Measurements from ENCODE around the gene ADGRB3.

Gene ADGRB3

GRCh38 chr6:69391106-69391505 is 756.0 kb downstream of the ADGRB3 start:
- no peak for TF ChIP-seq YY1 (IDR thresholded peaks at IDR 0.05; ENCODE audit: low read depth)
- TF ChIP-seq, protein P1, sequence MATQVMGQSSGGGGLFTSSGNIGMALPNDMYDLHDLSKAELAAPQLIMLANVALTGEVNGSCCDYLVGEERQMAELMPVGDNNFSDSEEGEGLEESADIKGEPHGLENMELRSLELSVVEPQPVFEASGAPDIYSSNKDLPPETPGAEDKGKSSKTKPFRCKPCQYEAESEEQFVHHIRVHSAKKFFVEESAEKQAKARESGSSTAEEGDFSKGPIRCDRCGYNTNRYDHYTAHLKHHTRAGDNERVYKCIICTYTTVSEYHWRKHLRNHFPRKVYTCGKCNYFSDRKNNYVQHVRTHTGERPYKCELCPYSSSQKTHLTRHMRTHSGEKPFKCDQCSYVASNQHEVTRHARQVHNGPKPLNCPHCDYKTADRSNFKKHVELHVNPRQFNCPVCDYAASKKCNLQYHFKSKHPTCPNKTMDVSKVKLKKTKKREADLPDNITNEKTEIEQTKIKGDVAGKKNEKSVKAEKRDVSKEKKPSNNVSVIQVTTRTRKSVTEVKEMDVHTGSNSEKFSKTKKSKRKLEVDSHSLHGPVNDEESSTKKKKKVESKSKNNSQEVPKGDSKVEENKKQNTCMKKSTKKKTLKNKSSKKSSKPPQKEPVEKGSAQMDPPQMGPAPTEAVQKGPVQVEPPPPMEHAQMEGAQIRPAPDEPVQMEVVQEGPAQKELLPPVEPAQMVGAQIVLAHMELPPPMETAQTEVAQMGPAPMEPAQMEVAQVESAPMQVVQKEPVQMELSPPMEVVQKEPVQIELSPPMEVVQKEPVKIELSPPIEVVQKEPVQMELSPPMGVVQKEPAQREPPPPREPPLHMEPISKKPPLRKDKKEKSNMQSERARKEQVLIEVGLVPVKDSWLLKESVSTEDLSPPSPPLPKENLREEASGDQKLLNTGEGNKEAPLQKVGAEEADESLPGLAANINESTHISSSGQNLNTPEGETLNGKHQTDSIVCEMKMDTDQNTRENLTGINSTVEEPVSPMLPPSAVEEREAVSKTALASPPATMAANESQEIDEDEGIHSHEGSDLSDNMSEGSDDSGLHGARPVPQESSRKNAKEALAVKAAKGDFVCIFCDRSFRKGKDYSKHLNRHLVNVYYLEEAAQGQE (IDR thresholded peaks at IDR 0.05; ENCODE audit: low read depth), result no peak
- no peak for TF ChIP-seq USF1 (IDR thresholded peaks at IDR 0.05)
- no peak for TF ChIP-seq TAF1 (IDR thresholded peaks at IDR 0.05; ENCODE audit: low read depth)
- TF ChIP-seq CREB1 (IDR thresholded peaks at IDR 0.05; ENCODE audit: low read depth), result no peak
- TF ChIP-seq EP300 (IDR thresholded peaks at IDR 0.05; ENCODE audit: borderline replicate concordance), result no peak
- TF ChIP-seq CEBPB (IDR thresholded peaks at IDR 0.05), result no peak
- no peak for TF ChIP-seq RAD21 (IDR thresholded peaks at IDR 0.05; ENCODE audit: low read depth)
- TF ChIP-seq NFIC (IDR thresholded peaks at IDR 0.05), result no peak
- no peak for TF ChIP-seq ZBTB7A (IDR thresholded peaks at IDR 0.05; ENCODE audit: low read depth)

GRCh38 chr6:69392745-69393144 is 757.7 kb downstream of the ADGRB3 start:
- TF ChIP-seq TEAD4 (IDR thresholded peaks at IDR 0.05), result no peak
- TF ChIP-seq EP300 (IDR thresholded peaks at IDR 0.05; ENCODE audit: borderline replicate concordance), result no peak
- no peak for TF ChIP-seq USF1 (IDR thresholded peaks at IDR 0.05)
- TF ChIP-seq FOXM1 (IDR thresholded peaks at IDR 0.05; ENCODE audit: borderline replicate concordance, low read depth), result no peak
- no peak for TF ChIP-seq NFIC (IDR thresholded peaks at IDR 0.05)
- TF ChIP-seq CEBPB (IDR thresholded peaks at IDR 0.05), result no peak
- TF ChIP-seq CREB1 (IDR thresholded peaks at IDR 0.05; ENCODE audit: low read depth), result no peak
- no peak for TF ChIP-seq EGR1 (IDR thresholded peaks at IDR 0.05)
- TF ChIP-seq TCF12 (IDR thresholded peaks at IDR 0.05; ENCODE audit: low read depth), result no peak
- TF ChIP-seq YY1 (IDR thresholded peaks at IDR 0.05; ENCODE audit: low read depth), result no peak
- TF ChIP-seq, protein P1 (IDR thresholded peaks at IDR 0.05; ENCODE audit: low read depth), result no peak

GRCh38 chr6:69398311-69398710 is 763.2 kb downstream of the ADGRB3 start:
- no peak for TF ChIP-seq NFIC (IDR thresholded peaks at IDR 0.05)
- no peak for TF ChIP-seq MAX (IDR thresholded peaks at IDR 0.05)
- TF ChIP-seq TEAD4 (IDR thresholded peaks at IDR 0.05), result no peak

GRCh38 chr6:69398729-69399128 is 763.6 kb downstream of the ADGRB3 start:
- TF ChIP-seq EGR1 (IDR thresholded peaks at IDR 0.05) (no peak), USF1 (IDR thresholded peaks at IDR 0.05) (no peak), MAX (IDR thresholded peaks at IDR 0.05) (no peak), NFIC (IDR thresholded peaks at IDR 0.05) (no peak), FOXM1 (IDR thresholded peaks at IDR 0.05; ENCODE audit: borderline replicate concordance, low read depth) (no peak), TCF12 (IDR thresholded peaks at IDR 0.05; ENCODE audit: low read depth) (no peak)
- TF ChIP-seq, protein P1 (IDR thresholded peaks at IDR 0.05; ENCODE audit: low read depth), result no peak

DNA sequence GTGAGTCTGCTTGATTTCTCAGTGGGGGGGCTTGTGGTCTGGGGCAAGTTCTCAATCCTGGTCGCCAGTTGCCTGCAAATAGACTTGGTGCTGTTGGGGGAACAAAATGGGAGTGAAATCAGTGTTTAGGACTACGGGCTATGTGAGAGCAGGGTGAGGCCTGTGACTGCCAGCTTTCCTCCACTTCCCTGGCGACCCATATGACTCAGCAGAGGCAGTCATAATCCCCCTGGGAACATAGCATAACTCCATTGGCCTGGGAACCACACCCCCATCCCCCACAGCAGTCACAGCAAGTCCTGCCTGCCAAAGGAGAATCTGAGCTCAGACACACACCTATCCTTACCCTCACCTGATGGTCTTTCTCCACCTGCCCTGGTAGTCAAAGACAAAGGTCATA is 773.8 kb downstream of the ADGRB3 start:
- TF ChIP-seq NFIC (IDR thresholded peaks at IDR 0.05) (no peak), YY1 (IDR thresholded peaks at IDR 0.05; ENCODE audit: low read depth) (no peak), CEBPB (IDR thresholded peaks at IDR 0.05) (no peak), EP300 (IDR thresholded peaks at IDR 0.05; ENCODE audit: borderline replicate concordance) (no peak), USF1 (IDR thresholded peaks at IDR 0.05) (no peak)
- TF ChIP-seq, protein P1 (IDR thresholded peaks at IDR 0.05; ENCODE audit: low read depth), result no peak

All from Ishikawa (cell line).